CD4-positive, alpha-beta memory T cell (primary cell): Measurements from ENCODE around the gene BLVRB. TPM values are rescaled to one million over a fixed set of nuclear protein-coding genes. Genes with fewer than 3 reads are reported as not detected.

Experiments used
- CTCF ChIA-PET: fragments of 350-600 bp; sonication (Branson Sonifier 250); formaldehyde crosslinking; loops from one replicate; lab custom pipeline; 2021; ENCODE audit warnings: inconsistent platforms; ENCODE audit not compliant: partially characterized antibody; lab: Charles Lee
- POLR2A ChIA-PET: fragments of 350-600 bp; sonication (Branson Sonifier 250); formaldehyde crosslinking; loops from one replicate; lab custom pipeline; 2021; ENCODE audit not compliant: partially characterized antibody; lab: Charles Lee
- DNase-seq, 5 donors: peaks; one replicate each; pipeline versions ENCODE4 v3.0.0 to v3.0.0-alpha.2; 2020 to 2022; ENCODE audit warnings: mixed read lengths in 1 of 5
- H3K27ac ChIP-seq: one replicate; pipeline ENCODE4 v1.7.0; 2013; ENCODE audit warnings: low read depth, low read length
- H3K27me3 ChIP-seq: 2 replicates; pipeline ENCODE4 v1.7.0; 2013; ENCODE audit warnings: mild to moderate bottlenecking, low read length, moderate library complexity; ENCODE audit not compliant: insufficient read depth
- H3K36me3 ChIP-seq: 2 replicates; pipeline ENCODE4 v1.7.0; 2013; ENCODE audit warnings: mild to moderate bottlenecking, low read length, moderate library complexity; ENCODE audit not compliant: insufficient read depth
- H3K4me1 ChIP-seq: 2 replicates; pipeline ENCODE4 v1.7.0; 2013; ENCODE audit warnings: mild to moderate bottlenecking, low read length, moderate library complexity; ENCODE audit not compliant: insufficient read depth
- H3K4me3 ChIP-seq, 2 donors: one replicate each; pipeline ENCODE4 v1.7.0; 2013; ENCODE audit warnings: low read length in 2 of 2, mild to moderate bottlenecking in 1 of 2
- H3K9me3 ChIP-seq, 2 donors: one replicate each; pipeline ENCODE4 v1.7.0; 2013; ENCODE audit warnings: low read length in 2 of 2, control low read depth in 1 of 2; ENCODE audit not compliant: control insufficient read depth in 1 of 2
- H3K27ac Mint-ChIP-seq, 7 donors: one replicate each; pipeline ENCODE4 v1.8.0; 2020 to 2021; ENCODE audit warnings: mixed read lengths in 7 of 7, mild to moderate bottlenecking in 6 of 7, inconsistent platforms in 3 of 7, moderate library complexity in 3 of 7
- H3K27me3 Mint-ChIP-seq, 2 donors: one replicate each; pipeline ENCODE4 v1.8.0; 2020 to 2021; ENCODE audit warnings: mixed read lengths in 2 of 2
- H3K36me3 Mint-ChIP-seq, 2 donors: one replicate each; pipeline ENCODE4 v1.8.0; 2020 to 2021; ENCODE audit warnings: mixed read lengths in 2 of 2, inconsistent platforms in 1 of 2, mild to moderate bottlenecking in 1 of 2
- H3K4me1 Mint-ChIP-seq, 4 donors: one replicate each; pipeline ENCODE4 v1.8.0; 2020 to 2021; ENCODE audit warnings: mixed read lengths in 4 of 4, mild to moderate bottlenecking in 1 of 4
- H3K4me3 Mint-ChIP-seq, 8 donors: one replicate each; pipeline ENCODE4 v1.8.0; 2020 to 2021; ENCODE audit warnings: mixed read lengths in 8 of 8, mild to moderate bottlenecking in 7 of 8, moderate library complexity in 6 of 8, inconsistent platforms in 3 of 8
- H3K9me3 Mint-ChIP-seq, 8 donors: one replicate each; pipeline ENCODE4 v1.8.0; 2020 to 2021; ENCODE audit warnings: mixed read lengths in 8 of 8, mild to moderate bottlenecking in 5 of 8, inconsistent platforms in 3 of 8, moderate library complexity in 1 of 8
- intact Hi-C: fragments of 100-400 bp; cut with micrococcal nuclease; formaldehyde crosslinking; loops from one replicate; pipeline ENCODE4 v1.15.1; 2023
- polyA plus RNA-seq, 2 donors: library from polyadenylated mRNA; unstranded; fragments of 300-500 nt; fragmentation: Illumina TruSeq; gene quantifications; one replicate each; pipeline ENCODE4 v1.2.3, GENCODE V29; 2021
- total RNA-seq, 2 experiments: library from RNA; stranded (reverse); gene quantifications; one replicate each; pipeline ENCODE4 v1.2.3, GENCODE V29; 2021

The BLVRB gene
- total and polyA plus RNA-seq, 4 experiments from 2014 or later = 12.3 to 34.6 (median 20.8) TPM

DNA sequence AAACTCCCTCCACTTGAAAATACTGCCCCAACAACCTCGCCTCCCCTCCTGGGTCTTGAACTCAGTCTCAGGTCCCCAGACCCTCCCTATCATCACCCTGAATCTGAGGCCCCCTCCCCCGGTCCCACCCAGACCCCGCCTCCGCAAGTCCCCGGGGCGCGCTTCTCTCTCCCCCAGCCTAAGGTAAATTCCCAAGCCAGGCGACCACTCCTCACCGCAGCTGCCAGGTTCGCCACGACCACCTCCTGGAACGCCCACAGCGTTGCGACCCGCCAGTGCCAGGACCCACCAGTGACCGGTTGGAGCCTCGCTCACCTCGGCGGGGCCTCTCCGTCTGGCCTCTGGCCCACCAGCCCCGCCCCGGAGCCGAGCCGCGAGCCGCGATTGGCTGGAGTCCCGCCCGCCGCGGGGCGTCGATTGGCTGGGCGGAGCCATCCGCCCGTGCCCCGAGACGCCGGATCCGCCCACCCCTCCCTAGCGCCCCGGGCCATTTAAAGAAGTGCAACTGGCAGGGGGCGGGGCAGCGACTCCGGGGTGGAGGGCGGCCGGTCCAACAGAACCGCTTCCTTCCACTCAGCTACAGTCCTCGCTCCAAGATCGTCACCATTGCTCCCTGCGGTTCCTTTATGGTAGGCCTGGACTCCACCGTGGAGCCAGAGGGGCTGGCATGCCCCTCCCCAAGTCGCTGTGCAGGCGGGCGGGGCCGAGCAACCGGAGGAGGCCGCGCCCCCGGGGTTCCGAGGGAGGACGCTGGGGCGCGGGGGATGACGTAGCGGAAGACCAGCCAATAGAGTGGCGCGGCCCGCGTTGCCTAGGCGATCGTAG, 21.3 kb downstream of the BLVRB start, which contains the start of gene SERTAD3:
SERTAD3 (minus strand) TSS at position 336 of the 825 bp plus-strand sequence. CDS start 2,255 bp downstream, outside the sequence.
- peaks cover 11% of the 10 kb centered on the region for H3K4me1 ChIP-seq
- CTCF ChIA-PET = interaction anchor here (1.1 to 5.4 kb wide), 4 partner anchors 9 to 23 kb away, joined by 3 to 33 read pairs (median 14); partner anchors contain the start of genes BLVRB and SERTAD1
- POLR2A ChIA-PET = interaction anchor here (1.0 to 8.9 kb wide), 12 partner anchors 11 to 219 kb away, joined by 3 to 227 read pairs (median 13); partner anchors contain the start of genes AKT2, BLVRB, C19orf47 and PLD3
- no peaks in the 10 kb centered on the region for H3K27me3 ChIP-seq
- H3K27me3 Mint-ChIP-seq = no peaks in the 10 kb centered on the region
- H3K4me1 Mint-ChIP-seq = peaks cover 11 to 24% (median 19%) of the 10 kb centered on the region in 4 donors
- H3K36me3 Mint-ChIP-seq = peaks cover 0 to 22% of the 10 kb centered on the region in 2 donors
- peaks cover 17% of the 10 kb centered on the region for H3K36me3 ChIP-seq
- H3K4me3 ChIP-seq = peak within 1 kb of the TSS; percentile 96 to 100
- H3K27ac Mint-ChIP-seq = peak within 1 kb of the TSS; percentile 85 to 100 (median 99)
- DNase-seq = peak; percentile 96 to 99 (median 97)
- no peaks in the 10 kb centered on the region for H3K9me3 ChIP-seq
- peak within 1 kb of the TSS; percentile 75 for H3K27ac ChIP-seq
- peak within 1 kb of the TSS; percentile 96 to 100 (median 100) for H3K4me3 Mint-ChIP-seq
- intact Hi-C loops = loop anchor here (1.0 to 5.0 kb wide), 12 partner anchors 10 to 1592 kb away; partner anchors contain the start of genes ACTMAP, AKT2, BCKDHA and BLVRB
- no peaks in the 10 kb centered on the region for H3K9me3 Mint-ChIP-seq

- Histone ChIP-seq H3K27me3 (no peaks in the 10 kb centered on the region), H3K36me3 (peaks cover 17% of the 10 kb centered on the region), H3K9me3 (no peaks in the 10 kb centered on the region), H3K4me1 (peaks cover 11% of the 10 kb centered on the region), H3K27ac (peak overlapping the region; percentile 75), H3K4me3 (peak overlapping the region; percentile 96 to 100)
- Mint-ChIP-seq H3K36me3 (peaks cover 0 to 22% of the 10 kb centered on the region in 2 donors), H3K27me3 (no peaks in the 10 kb centered on the region), H3K4me3 (peak overlapping the region; percentile 96 to 100 (median 100)), H3K4me1 (peaks cover 11 to 25% (median 19%) of the 10 kb centered on the region in 4 donors), H3K27ac (peak overlapping the region; percentile 85 to 100 (median 99)), H3K9me3 (no peaks in the 10 kb centered on the region)
- DNase-seq = peak; percentile 97 to 100 (median 99)
- ChIA-PET POLR2A (interaction anchor here (0.6 to 8.9 kb wide), 14 partner anchors 10 to 361 kb away, joined by 3 to 227 read pairs (median 8); partner anchors contain the start of genes AKT2, BLVRB, C19orf47 and PLD3), CTCF (interaction anchor here (1.4 to 5.4 kb wide), 4 partner anchors 17 to 78 kb away, joined by 3 to 33 read pairs (median 14); partner anchors contain the start of genes BLVRB and SERTAD1)
- intact Hi-C loops = loop anchor here (1.0 to 5.0 kb wide), 9 partner anchors 9 to 1591 kb away; partner anchors contain the start of genes ACTMAP, AKT2, BCKDHA and C19orf47
These were observed 22.2 kb downstream of the BLVRB start for GRCh38 chr19:40443131-40443999.

GRCh38 chr19:40442328-40443130, 23.0 kb downstream of the BLVRB start:
- peaks cover 17% of the 10 kb centered on the region for H3K36me3 ChIP-seq
- Mint-ChIP-seq H3K4me1 (peaks cover 11 to 25% (median 19%) of the 10 kb centered on the region in 4 donors), H3K27me3 (no peaks in the 10 kb centered on the region), H3K27ac (peak overlapping the region; percentile 85 to 100 (median 99)), H3K9me3 (no peaks in the 10 kb centered on the region), H3K36me3 (peaks cover 0 to 24% of the 10 kb centered on the region in 2 donors), H3K4me3 (peak overlapping the region; percentile 96 to 100 (median 100))
- ChIA-PET CTCF (interaction anchor here (1.4 to 5.4 kb wide), 5 partner anchors 16 to 79 kb away, joined by 3 to 33 read pairs (median 8); partner anchors contain the start of genes BLVRB and SERTAD1), POLR2A (interaction anchor here (0.6 to 8.9 kb wide), 12 partner anchors 9 to 362 kb away, joined by 3 to 227 read pairs (median 10); partner anchors contain the start of genes AKT2, BLVRB, C19orf47 and PLD3)
- no peak for DNase-seq
- H3K27ac ChIP-seq = peak overlapping the region; percentile 65
- intact Hi-C loops = loop anchor here (1.0 to 5.0 kb wide), 9 partner anchors 8 to 1590 kb away; partner anchors contain the start of genes ACTMAP, AKT2, BCKDHA and C19orf47
- no peaks in the 10 kb centered on the region for H3K9me3 ChIP-seq
- H3K4me3 ChIP-seq = peak overlapping the region; percentile 50 to 96
- peaks cover 11% of the 10 kb centered on the region for H3K4me1 ChIP-seq
- H3K27me3 ChIP-seq = no peaks in the 10 kb centered on the region

- no peaks in the 10 kb centered on the region for H3K9me3 Mint-ChIP-seq
- no peaks in the 10 kb centered on the region for H3K27me3 Mint-ChIP-seq
- H3K4me1 Mint-ChIP-seq = peaks cover 11 to 25% (median 19%) of the 10 kb centered on the region in 4 donors
- peak overlapping the region in 5 of 7 donors; percentile 10 to 100 (median 99) for H3K27ac Mint-ChIP-seq
- H3K4me3 Mint-ChIP-seq = peak overlapping the region in 4 of 8 donors; percentile 96 to 100 (median 100)
- no peak for DNase-seq
- Histone ChIP-seq H3K27ac (no peak overlapping the region), H3K4me3 (no peak overlapping the region), H3K27me3 (no peaks in the 10 kb centered on the region), H3K36me3 (peaks cover 17% of the 10 kb centered on the region), H3K4me1 (peaks cover 11% of the 10 kb centered on the region), H3K9me3 (no peaks in the 10 kb centered on the region)
- intact Hi-C loops = loop anchor here (2.0 to 5.0 kb wide), 4 partner anchors 311 to 1589 kb away; partner anchors contain the start of genes ACTMAP, BCKDHA, EXOSC5 and SNRPA
- CTCF ChIA-PET = interaction anchor here (2.8 to 5.4 kb wide), 2 partner anchors 15 to 21 kb away, joined by 7 to 33 read pairs; partner anchors contain the start of gene SERTAD1
- POLR2A ChIA-PET = interaction anchor here (1.2 to 8.9 kb wide), 4 partner anchors 8 to 94 kb away, joined by 3 to 227 read pairs (median 26); partner anchors contain the start of genes BLVRB, C19orf47, PLD3 and SERTAD1
- peaks cover 0 to 24% of the 10 kb centered on the region in 2 donors for H3K36me3 Mint-ChIP-seq
These were observed 23.8 kb downstream of the BLVRB start for GRCh38 chr19:40441719-40442253.

DNA sequence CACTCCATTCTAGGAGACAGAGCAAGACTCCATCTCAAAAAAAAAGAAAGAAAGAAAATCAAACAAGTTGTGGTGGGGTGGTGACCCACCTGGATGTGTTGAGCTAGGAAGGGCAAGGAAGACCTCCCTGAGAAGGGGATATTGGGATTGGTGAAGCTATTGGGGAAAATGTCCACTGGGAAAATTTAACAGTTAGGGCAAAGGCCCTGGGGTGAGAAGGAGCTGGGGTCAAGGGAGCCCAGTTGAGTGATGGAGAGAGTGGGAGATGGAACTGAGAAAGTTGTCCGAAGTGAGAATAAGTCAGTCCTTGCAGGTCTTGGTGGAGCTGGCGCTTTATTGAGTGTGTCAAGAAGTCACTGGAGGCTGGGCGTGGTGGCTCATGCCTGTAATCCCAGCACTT, 27.3 kb downstream of the BLVRB start:
- Mint-ChIP-seq H3K4me3 (peak overlapping the region in 1 of 8 donors; percentile 36), H3K27me3 (no peaks in the 10 kb centered on the region), H3K36me3 (peaks cover 0 to 17% of the 10 kb centered on the region in 2 donors), H3K4me1 (peaks cover 11 to 22% (median 19%) of the 10 kb centered on the region in 4 donors), H3K27ac (peak overlapping the region in 1 of 7 donors; percentile 41), H3K9me3 (no peaks in the 10 kb centered on the region)
- peaks cover 17% of the 10 kb centered on the region for H3K36me3 ChIP-seq
- intact Hi-C loops = no loop called here
- CTCF ChIA-PET = interaction anchor here (0.7 to 1.3 kb wide), 4 partner anchors 17 to 709 kb away, joined by 3 read pairs; no protein-coding TSS in a partner anchor
- no peaks in the 10 kb centered on the region for H3K9me3 ChIP-seq
- no peak overlapping the region for H3K27ac ChIP-seq
- POLR2A ChIA-PET = interaction anchor here (1.4 to 8.9 kb wide), 2 partner anchors 14 to 27 kb away, joined by 4 to 227 read pairs; partner anchors contain the start of genes BLVRB and SERTAD1
- peaks cover 19% of the 10 kb centered on the region for H3K4me1 ChIP-seq
- H3K27me3 ChIP-seq = no peaks in the 10 kb centered on the region
- no peak for DNase-seq
- no peak overlapping the region for H3K4me3 ChIP-seq
